Transverse colon (tissue), 4 donors: ENCODE results near the gene FGD3. TPM values are rescaled to one million over a fixed set of nuclear protein-coding genes. Genes with fewer than 3 reads are reported as not detected.

Experiments
- DNase-seq: peaks from one replicate; pipeline ENCODE4 v3.0.0-alpha.2; 2019
- H3K27ac ChIP-seq, 4 donors: fragments of 200-600 bp; sonication (generic); 2 replicates each; pipeline ENCODE4 v1.5.1; 2016 to 2018; ENCODE audit warnings: inconsistent platforms in 4 of 4
- H3K27me3 ChIP-seq: fragments of 200-600 bp; sonication (generic); 2 replicates; pipeline ENCODE4 v1.5.1; 2017; ENCODE audit warnings: inconsistent platforms
- H3K36me3 ChIP-seq, 4 donors: fragments of 200-600 bp; sonication (generic); 2 replicates each; pipeline ENCODE4 v1.5.1; 2017 to 2019; ENCODE audit warnings: inconsistent platforms in 4 of 4
- H3K4me1 ChIP-seq, 4 donors: fragments of 200-600 bp; sonication (generic); 2 replicates each; pipeline ENCODE4 v1.5.1; 2017 to 2020; ENCODE audit warnings: inconsistent platforms in 4 of 4
- H3K4me3 ChIP-seq, 4 donors: fragments of 200-600 bp; sonication (generic); 1 replicate in 1 of 4; 2 replicates in 3 of 4; pipeline versions ENCODE4 v1.5.1 to v1.6.1; 2017 to 2019; ENCODE audit warnings: inconsistent platforms in 4 of 4
- H3K9me3 ChIP-seq, 2 donors: fragments of 200-600 bp; sonication (generic); 2 replicates each; pipeline ENCODE4 v1.5.1; 2017 to 2019; ENCODE audit warnings: inconsistent platforms in 2 of 2
- CTCF ChIP-seq, 5 experiments: fragments of 200-600 bp in 3 of 5; fragments of 450-650 bp in 2 of 5; sonication (generic) in 3 of 5; IDR thresholded peaks; 1 replicate in 2 of 5; 2 replicates in 3 of 5; pipeline ENCODE4 v1.5.1; 2016 to 2017; ENCODE audit warnings: antibody characterized with exemption in 5 of 5, inconsistent platforms in 3 of 5, mild to moderate bottlenecking in 2 of 5, moderate library complexity in 1 of 5
- EP300 ChIP-seq: sonication (generic); formaldehyde crosslinking; IDR thresholded peaks from one replicate; pipeline ENCODE4 v1.6.1; 2017; ENCODE audit warnings: antibody characterized with exemption, low read depth
- POLR2A ChIP-seq: fragments of 450-650 bp; IDR thresholded peaks from one replicate; pipeline ENCODE4 v1.6.1; 2016; ENCODE audit warnings: antibody characterized with exemption, mild to moderate bottlenecking, moderate library complexity
- POLR2AphosphoS5 ChIP-seq, 3 donors: sonication (generic); formaldehyde crosslinking; IDR thresholded peaks; one replicate each; pipeline ENCODE4 v1.6.1; 2016; ENCODE audit warnings: antibody characterized with exemption in 3 of 3
- WGBS, 2 donors: methylation state at CpG; one replicate each; pipeline ENCODE4 v1.1.5; 2018; ENCODE audit warnings: low coverage in 1 of 2; 5-methylcytosine and 5-hydroxymethylcytosine counted together
- in situ Hi-C, 4 donors: fragments of 200-750 bp; cut with MboI; loops; one replicate each; pipeline versions ENCODE4 v1.15.0 to v1.15.1; 2017; ENCODE audit warnings: low sequenced_read_pairs in 3 of 4, low pct_ligation_motif_present in 1 of 4, low pct_unique_long_range_greater_than_20kb in 1 of 4
- intact Hi-C: fragments of 100-400 bp; cut with DNase I; formaldehyde crosslinking; loops from one replicate; pipeline ENCODE4 v1.15.1; 2023; ENCODE audit warnings: low total_unique reads
- total RNA-seq, 4 donors: library from RNA; depleted of rRNA; stranded (reverse); fragments of >200 nt; gene quantifications; one replicate each; pipeline ENCODE4 v1.1.0, GENCODE V29; 2016

The FGD3 gene
- total RNA-seq, 4 donors from 2014 or later, result 5.2 to 9.7 (median 6.0) TPM; not detected in 1

GRCh38 chr9:93072383-93072795 is 125.1 kb downstream of the FGD3 start:
- intact Hi-C loops (no loop called here), in situ Hi-C loops (no loop called here)
- Histone ChIP-seq H3K27ac (peak overlapping the region in 3 of 4 donors; percentile 33 to 64 (median 54)), H3K4me1 (peaks cover 0 to 13% (median 9%) of the 10 kb centered on the region in 4 donors), H3K4me3 (no peak overlapping the region), H3K27me3 (no peaks in the 10 kb centered on the region), H3K36me3 (no peaks in the 10 kb centered on the region), H3K9me3 (no peaks in the 10 kb centered on the region)
- no peak for TF ChIP-seq CTCF (IDR thresholded peaks at IDR 0.05)
- no peak for TF ChIP-seq POLR2AphosphoS5 (IDR thresholded peaks at IDR 0.05)
- 35% methylated on average over 5 of the region's 5 CpGs; no CpG with 5 or more reads in 1 of the 2 donors for WGBS, 2 donors
- peak; percentile 44 for DNase-seq

- TF ChIP-seq POLR2AphosphoS5 (IDR thresholded peaks at IDR 0.05) (no peak), POLR2A (no peak), EP300 (no peak), CTCF (IDR thresholded peaks at IDR 0.05) (no peak)
- 92 to 93% methylated on average over 4 to 12 of the region's 12 CpGs for WGBS, 2 donors
- Histone ChIP-seq H3K27me3 (no peaks in the 10 kb centered on the region), H3K36me3 (no peaks in the 10 kb centered on the region), H3K27ac (no peak overlapping the region), H3K9me3 (no peaks in the 10 kb centered on the region), H3K4me3 (no peak overlapping the region), H3K4me1 (peaks cover 0 to 13% (median 9%) of the 10 kb centered on the region in 4 donors)
- intact Hi-C loops (no loop called here), in situ Hi-C loops (no loop called here)
- no peak for DNase-seq
Observed at GRCh38 chr9:93076101-93076791, 128.9 kb downstream of the FGD3 start.

GRCh38 chr9:93076792-93077128 is 129.4 kb downstream of the FGD3 start:
- Histone ChIP-seq H3K4me3 (no peak overlapping the region), H3K27ac (no peak overlapping the region), H3K27me3 (no peaks in the 10 kb centered on the region), H3K4me1 (peaks cover 0 to 12% (median 9%) of the 10 kb centered on the region in 4 donors), H3K9me3 (no peaks in the 10 kb centered on the region), H3K36me3 (no peaks in the 10 kb centered on the region)
- no peak for DNase-seq
- intact Hi-C loops, result no loop called here
- in situ Hi-C loops, result no loop called here
- no peak for TF ChIP-seq CTCF (IDR thresholded peaks at IDR 0.05)
- TF ChIP-seq POLR2A, result no peak
- TF ChIP-seq EP300, result no peak
- TF ChIP-seq POLR2AphosphoS5 (IDR thresholded peaks at IDR 0.05), result no peak
- 96% methylated on average over 2 of the region's 2 CpGs; no CpG with 5 or more reads in 1 of the 2 donors for WGBS, 2 donors

GRCh38 chr9:93077367-93077766 is 130.0 kb downstream of the FGD3 start:
- Histone ChIP-seq H3K4me3 (no peak overlapping the region), H3K27ac (no peak overlapping the region), H3K27me3 (no peaks in the 10 kb centered on the region), H3K4me1 (peaks cover 0 to 6% (median 5%) of the 10 kb centered on the region in 4 donors), H3K36me3 (no peaks in the 10 kb centered on the region), H3K9me3 (no peaks in the 10 kb centered on the region)
- TF ChIP-seq POLR2AphosphoS5 (IDR thresholded peaks at IDR 0.05) (no peak), EP300 (no peak), POLR2A (no peak), CTCF (IDR thresholded peaks at IDR 0.05) (no peak)
- in situ Hi-C loops (no loop called here), intact Hi-C loops (no loop called here)
- WGBS, 2 donors, result 100% methylated on average over 1 of the region's 1 CpG; no CpG with 5 or more reads in 1 of the 2 donors
- no peak for DNase-seq
